ENCODE results near the gene CHSY3. TPM values are rescaled to one million over a fixed set of nuclear protein-coding genes. Genes with fewer than 3 reads are reported as not detected.

The CHSY3 gene
- total and polyA plus RNA-seq, 2 experiments from 2014 or later = 0.44 to 3.0 TPM

DNA sequence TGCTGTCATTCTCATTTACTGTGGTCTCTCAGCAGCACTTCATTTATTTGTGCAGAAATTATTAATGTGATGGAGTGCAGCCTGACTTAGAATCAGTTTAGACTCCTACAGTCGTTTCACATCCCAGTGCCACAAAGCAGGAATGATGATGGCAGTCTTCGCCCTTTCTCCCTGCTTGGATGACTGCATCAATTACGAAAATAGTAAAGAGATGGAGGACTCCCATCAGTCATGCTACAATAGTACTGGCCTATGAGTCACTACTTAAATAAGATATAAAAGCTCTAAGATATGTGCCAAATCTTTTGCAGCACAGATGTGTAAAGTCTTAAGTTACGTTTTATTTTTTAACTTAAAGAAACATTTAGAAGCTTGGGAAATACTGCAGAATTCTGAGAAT lies 263.9 kb downstream of the CHSY3 start:
- H4K20me1 ChIP-seq (replicated peaks; ENCODE audit: insufficient read depth) = no peaks in the 10 kb centered on the region
- Mint-ChIP-seq H3K9me3 (no peaks in the 10 kb centered on the region), H3K4me1 (peaks cover 42% of the 10 kb centered on the region), H3K27ac (no peak overlapping the region), H3K36me3 (ENCODE audit: low read depth) (no peaks in the 10 kb centered on the region), H3K27me3 (ENCODE audit: insufficient read depth, low read depth, poor library complexity) (peaks cover 6% of the 10 kb centered on the region), H3K4me3 (no peak overlapping the region)
- DNase-seq (ENCODE audit: low spot score) (no peak), ATAC-seq (no peak)
- no peak overlapping the region for H3K4me3 ChIP-seq
- no peaks in the 10 kb centered on the region for H3K79me2 ChIP-seq (replicated peaks; ENCODE audit: insufficient read depth)
- no peaks in the 10 kb centered on the region for H3K27me3 ChIP-seq (ENCODE audit: insufficient read depth)
- H2AFZ ChIP-seq = no peak overlapping the region
- no peaks in the 10 kb centered on the region for H3K9me2 ChIP-seq (ENCODE audit: insufficient read depth)
- no peaks in the 10 kb centered on the region for H3F3A ChIP-seq (replicated peaks; ENCODE audit: low read depth)
- H3K4me1 ChIP-seq (ENCODE audit: insufficient read depth) = peaks cover 33% of the 10 kb centered on the region
- H3K4me2 ChIP-seq = peak overlapping the region; percentile 5
- H3K36me3 ChIP-seq (ENCODE audit: insufficient read depth) = no peaks in the 10 kb centered on the region
- H3K27ac ChIP-seq (ENCODE audit: low read depth) = peak overlapping the region; percentile 51; the same call in 1 of the 2 replicates
- no peak for TF ChIP-seq ZNF331 (CRISPR knock-in tag; IDR thresholded peaks at IDR 0.05; ENCODE audit: low read depth)
- TF ChIP-seq STAT1 (IDR thresholded peaks at IDR 0.05; ENCODE audit: unreplicated experiment) = no peak
- TF ChIP-seq EZH2 (IDR thresholded peaks at IDR 0.05; ENCODE audit: low read depth, unreplicated experiment) = no peak
- TF ChIP-seq, protein P1, sequence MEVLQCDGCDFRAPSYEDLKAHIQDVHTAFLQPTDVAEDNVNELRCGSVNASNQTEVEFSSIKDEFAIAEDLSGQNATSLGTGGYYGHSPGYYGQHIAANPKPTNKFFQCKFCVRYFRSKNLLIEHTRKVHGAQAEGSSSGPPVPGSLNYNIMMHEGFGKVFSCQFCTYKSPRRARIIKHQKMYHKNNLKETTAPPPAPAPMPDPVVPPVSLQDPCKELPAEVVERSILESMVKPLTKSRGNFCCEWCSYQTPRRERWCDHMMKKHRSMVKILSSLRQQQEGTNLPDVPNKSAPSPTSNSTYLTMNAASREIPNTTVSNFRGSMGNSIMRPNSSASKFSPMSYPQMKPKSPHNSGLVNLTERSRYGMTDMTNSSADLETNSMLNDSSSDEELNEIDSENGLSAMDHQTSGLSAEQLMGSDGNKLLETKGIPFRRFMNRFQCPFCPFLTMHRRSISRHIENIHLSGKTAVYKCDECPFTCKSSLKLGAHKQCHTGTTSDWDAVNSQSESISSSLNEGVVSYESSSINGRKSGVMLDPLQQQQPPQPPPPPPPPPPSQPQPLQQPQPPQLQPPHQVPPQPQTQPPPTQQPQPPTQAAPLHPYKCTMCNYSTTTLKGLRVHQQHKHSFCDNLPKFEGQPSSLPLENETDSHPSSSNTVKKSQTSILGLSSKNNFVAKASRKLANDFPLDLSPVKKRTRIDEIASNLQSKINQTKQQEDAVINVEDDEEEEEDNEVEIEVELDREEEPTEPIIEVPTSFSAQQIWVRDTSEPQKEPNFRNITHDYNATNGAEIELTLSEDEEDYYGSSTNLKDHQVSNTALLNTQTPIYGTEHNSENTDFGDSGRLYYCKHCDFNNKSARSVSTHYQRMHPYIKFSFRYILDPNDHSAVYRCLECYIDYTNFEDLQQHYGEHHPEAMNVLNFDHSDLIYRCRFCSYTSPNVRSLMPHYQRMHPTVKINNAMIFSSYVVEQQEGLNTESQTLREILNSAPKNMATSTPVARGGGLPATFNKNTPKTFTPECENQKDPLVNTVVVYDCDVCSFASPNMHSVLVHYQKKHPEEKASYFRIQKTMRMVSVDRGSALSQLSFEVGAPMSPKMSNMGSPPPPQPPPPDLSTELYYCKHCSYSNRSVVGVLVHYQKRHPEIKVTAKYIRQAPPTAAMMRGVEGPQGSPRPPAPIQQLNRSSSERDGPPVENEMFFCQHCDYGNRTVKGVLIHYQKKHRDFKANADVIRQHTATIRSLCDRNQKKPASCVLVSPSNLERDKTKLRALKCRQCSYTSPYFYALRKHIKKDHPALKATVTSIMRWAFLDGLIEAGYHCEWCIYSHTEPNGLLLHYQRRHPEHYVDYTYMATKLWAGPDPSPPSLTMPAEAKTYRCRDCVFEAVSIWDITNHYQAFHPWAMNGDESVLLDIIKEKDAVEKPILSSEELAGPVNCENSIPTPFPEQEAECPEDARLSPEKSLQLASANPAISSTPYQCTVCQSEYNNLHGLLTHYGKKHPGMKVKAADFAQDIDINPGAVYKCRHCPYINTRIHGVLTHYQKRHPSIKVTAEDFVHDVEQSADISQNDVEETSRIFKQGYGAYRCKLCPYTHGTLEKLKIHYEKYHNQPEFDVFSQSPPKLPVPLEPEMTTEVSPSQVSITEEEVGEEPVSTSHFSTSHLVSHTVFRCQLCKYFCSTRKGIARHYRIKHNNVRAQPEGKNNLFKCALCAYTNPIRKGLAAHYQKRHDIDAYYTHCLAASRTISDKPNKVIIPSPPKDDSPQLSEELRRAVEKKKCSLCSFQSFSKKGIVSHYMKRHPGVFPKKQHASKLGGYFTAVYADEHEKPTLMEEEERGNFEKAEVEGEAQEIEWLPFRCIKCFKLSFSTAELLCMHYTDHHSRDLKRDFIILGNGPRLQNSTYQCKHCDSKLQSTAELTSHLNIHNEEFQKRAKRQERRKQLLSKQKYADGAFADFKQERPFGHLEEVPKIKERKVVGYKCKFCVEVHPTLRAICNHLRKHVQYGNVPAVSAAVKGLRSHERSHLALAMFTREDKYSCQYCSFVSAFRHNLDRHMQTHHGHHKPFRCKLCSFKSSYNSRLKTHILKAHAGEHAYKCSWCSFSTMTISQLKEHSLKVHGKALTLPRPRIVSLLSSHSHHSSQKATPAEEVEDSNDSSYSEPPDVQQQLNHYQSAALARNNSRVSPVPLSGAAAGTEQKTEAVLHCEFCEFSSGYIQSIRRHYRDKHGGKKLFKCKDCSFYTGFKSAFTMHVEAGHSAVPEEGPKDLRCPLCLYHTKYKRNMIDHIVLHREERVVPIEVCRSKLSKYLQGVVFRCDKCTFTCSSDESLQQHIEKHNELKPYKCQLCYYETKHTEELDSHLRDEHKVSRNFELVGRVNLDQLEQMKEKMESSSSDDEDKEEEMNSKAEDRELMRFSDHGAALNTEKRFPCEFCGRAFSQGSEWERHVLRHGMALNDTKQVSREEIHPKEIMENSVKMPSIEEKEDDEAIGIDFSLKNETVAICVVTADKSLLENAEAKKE (CRISPR knock-in tag; IDR thresholded peaks at IDR 0.05) = no peak
- TF ChIP-seq, protein P2, sequence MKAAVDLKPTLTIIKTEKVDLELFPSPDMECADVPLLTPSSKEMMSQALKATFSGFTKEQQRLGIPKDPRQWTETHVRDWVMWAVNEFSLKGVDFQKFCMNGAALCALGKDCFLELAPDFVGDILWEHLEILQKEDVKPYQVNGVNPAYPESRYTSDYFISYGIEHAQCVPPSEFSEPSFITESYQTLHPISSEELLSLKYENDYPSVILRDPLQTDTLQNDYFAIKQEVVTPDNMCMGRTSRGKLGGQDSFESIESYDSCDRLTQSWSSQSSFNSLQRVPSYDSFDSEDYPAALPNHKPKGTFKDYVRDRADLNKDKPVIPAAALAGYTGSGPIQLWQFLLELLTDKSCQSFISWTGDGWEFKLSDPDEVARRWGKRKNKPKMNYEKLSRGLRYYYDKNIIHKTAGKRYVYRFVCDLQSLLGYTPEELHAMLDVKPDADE (IDR thresholded peaks at IDR 0.05) = no peak

DNA sequence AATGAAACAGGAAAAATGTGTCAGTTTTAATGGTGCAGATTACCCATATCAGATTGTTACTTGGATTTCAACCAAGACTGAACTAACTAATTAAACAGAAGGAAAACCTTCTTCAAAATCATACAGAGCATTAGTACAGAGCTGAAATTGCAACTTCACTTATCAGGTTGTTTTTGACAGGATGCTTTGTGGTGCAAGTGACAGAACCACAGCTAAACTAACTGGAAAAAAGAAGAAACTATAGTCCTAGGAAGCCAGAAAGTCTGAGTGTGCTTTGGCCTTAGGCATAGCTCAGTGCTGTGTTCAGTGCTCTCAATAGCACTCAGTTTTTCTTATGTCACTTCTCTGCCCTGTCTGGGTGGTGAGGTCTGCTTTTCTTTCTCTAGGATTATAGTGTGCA lies 267.4 kb downstream of the CHSY3 start:
- H4K20me1 ChIP-seq (replicated peaks; ENCODE audit: insufficient read depth) = no peaks in the 10 kb centered on the region
- Mint-ChIP-seq H3K4me1 (peaks cover 26% of the 10 kb centered on the region), H3K4me3 (no peak overlapping the region), H3K36me3 (ENCODE audit: low read depth) (peaks cover 9% of the 10 kb centered on the region; the same call in 2 of the 3 replicates), H3K9me3 (peaks cover 17% of the 10 kb centered on the region; the same call in 2 of the 3 replicates), H3K27ac (no peak overlapping the region), H3K27me3 (ENCODE audit: insufficient read depth, low read depth, poor library complexity) (peaks cover 3% of the 10 kb centered on the region)
- H3K27ac ChIP-seq (ENCODE audit: low read depth) = no peak overlapping the region
- H3K27me3 ChIP-seq (ENCODE audit: insufficient read depth) = no peaks in the 10 kb centered on the region
- H3K4me2 ChIP-seq = no peak overlapping the region
- DNase-seq (ENCODE audit: low spot score) (no peak), ATAC-seq (no peak)
- H3K4me1 ChIP-seq (ENCODE audit: insufficient read depth) = peaks cover 21% of the 10 kb centered on the region
- H3K79me2 ChIP-seq (replicated peaks; ENCODE audit: insufficient read depth) = no peaks in the 10 kb centered on the region
- no peak overlapping the region for H2AFZ ChIP-seq
- no peak overlapping the region for H3K4me3 ChIP-seq
- H3K36me3 ChIP-seq (ENCODE audit: insufficient read depth) = no peaks in the 10 kb centered on the region
- no peaks in the 10 kb centered on the region for H3F3A ChIP-seq (replicated peaks; ENCODE audit: low read depth)
- no peaks in the 10 kb centered on the region for H3K9me2 ChIP-seq (ENCODE audit: insufficient read depth)
- TF ChIP-seq ZNF331 (CRISPR knock-in tag; IDR thresholded peaks at IDR 0.05; ENCODE audit: low read depth) (no peak), ZNF114 (CRISPR knock-in tag; IDR thresholded peaks at IDR 0.05) (no peak), POLR2AphosphoS5 (IDR thresholded peaks at IDR 0.05; ENCODE audit: low read depth) (no peak), CREB1 (CRISPR knock-in tag; IDR thresholded peaks at IDR 0.05; ENCODE audit: low read depth) (no peak), EZH2 (IDR thresholded peaks at IDR 0.05; ENCODE audit: low read depth, unreplicated experiment) (no peak)
- TF ChIP-seq, protein P3, sequence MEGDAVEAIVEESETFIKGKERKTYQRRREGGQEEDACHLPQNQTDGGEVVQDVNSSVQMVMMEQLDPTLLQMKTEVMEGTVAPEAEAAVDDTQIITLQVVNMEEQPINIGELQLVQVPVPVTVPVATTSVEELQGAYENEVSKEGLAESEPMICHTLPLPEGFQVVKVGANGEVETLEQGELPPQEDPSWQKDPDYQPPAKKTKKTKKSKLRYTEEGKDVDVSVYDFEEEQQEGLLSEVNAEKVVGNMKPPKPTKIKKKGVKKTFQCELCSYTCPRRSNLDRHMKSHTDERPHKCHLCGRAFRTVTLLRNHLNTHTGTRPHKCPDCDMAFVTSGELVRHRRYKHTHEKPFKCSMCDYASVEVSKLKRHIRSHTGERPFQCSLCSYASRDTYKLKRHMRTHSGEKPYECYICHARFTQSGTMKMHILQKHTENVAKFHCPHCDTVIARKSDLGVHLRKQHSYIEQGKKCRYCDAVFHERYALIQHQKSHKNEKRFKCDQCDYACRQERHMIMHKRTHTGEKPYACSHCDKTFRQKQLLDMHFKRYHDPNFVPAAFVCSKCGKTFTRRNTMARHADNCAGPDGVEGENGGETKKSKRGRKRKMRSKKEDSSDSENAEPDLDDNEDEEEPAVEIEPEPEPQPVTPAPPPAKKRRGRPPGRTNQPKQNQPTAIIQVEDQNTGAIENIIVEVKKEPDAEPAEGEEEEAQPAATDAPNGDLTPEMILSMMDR (conservative IDR thresholded peaks at IDR 0.05; ENCODE audit: low read depth in 2 of 2) = no peak
- TF ChIP-seq, protein P2 (IDR thresholded peaks at IDR 0.05) = no peak

Data from GM23338 (cell line).